ENCODE measurements around the gene ITGA5.

The ITGA5 gene

GRCh38 chr12:54419088-54419887 is at the start of gene ITGA5:
TSS of gene ITGA5 (minus strand) at chr12:54419266. CDS start at chr12:54419198, 68 bp downstream.
- peak; percentile 100 for DNase-seq

- DNase-seq: no peak
Observed at GRCh38 chr12:54465857-54466523, 46.9 kb upstream of the ITGA5 start.

DNA sequence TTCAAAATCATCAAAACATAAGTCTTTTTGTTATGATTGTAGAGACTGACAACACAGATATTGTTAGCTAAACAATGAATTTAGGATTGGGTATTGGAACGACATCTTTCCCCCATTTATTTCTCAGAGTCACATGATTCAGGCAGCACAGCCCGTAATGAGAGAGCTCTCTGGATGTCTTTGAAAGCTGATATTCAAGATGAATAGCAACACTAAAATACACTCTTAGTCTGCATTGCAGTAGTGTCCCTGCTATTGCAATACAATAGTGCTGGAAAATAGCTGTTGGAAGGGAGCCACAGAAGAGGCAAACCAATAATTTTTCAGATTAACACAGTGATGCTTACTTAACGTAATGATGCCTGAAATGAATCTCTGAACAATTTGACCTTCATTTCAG is 44.4 kb upstream of the ITGA5 start:
- DNase-seq: no peak

DNA sequence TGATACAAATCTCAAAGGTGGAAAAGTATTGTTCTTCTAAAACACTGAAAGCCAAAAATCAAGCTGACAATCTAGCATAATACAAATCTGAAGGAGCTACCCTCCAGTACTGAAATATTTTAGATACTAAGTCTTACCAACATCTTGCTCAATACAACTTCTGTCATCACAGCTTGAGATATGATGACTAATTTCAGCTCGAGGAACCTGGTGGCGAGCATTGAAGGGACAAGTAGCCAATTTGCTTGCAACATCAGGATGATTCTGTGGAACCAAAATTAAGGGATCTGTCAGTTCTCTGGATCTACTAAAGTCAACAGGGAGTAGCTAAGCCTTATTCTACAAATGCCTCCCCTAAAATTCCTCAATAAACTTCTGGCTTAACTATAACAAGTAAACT is 44.0 kb upstream of the ITGA5 start:
- DNase-seq: no peak

DNA sequence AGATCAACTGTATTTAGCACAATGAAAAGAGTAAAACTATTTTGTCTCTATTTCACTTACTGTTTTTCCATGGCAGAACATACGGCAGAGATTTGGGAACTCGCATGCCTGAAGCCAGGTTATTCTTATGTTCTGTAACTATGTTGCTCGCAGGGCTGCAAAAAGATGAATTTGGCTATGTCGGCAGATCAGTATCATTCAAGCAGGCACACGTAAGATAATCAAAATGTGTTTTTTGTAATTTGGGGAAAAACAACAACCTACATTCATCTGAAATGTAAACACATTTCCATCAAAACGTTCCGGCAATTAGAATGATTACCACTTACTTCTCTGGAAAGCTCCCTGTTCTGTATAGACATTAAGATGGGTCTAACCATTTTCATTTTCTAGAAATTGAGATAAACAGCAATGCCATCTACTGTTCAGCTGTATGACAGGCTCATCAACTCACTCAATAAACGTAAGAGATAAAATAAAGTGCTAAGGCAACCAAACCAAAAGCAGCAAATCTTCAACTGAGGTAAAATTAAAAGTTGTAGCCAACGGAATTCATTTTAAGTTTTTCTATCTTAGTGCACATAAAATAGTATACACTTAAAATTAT is 41.4 kb upstream of the ITGA5 start:
- DNase-seq: no peak

DNA sequence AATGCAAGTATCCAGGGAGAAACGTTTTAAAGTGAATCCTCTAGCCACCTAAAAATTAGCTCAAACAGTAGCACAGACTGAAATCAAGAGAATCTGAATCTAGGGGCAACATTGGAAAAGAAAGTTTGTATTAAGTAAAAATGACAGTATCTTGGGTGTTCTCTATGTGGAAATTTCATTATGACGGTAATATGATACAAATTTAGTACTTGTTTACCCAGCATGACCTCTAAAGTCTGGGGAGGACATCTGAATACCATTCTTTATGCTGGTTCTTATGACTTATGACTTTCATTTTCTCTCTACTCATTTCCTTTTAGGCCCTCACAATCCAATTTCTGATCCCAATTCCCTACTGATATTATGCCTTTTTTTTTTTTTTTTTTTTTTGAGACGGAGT is 40.3 kb upstream of the ITGA5 start:
- no peak for DNase-seq

GRCh38 chr12:54455760-54456469 is 36.8 kb upstream of the ITGA5 start:
- no peak for DNase-seq

GRCh38 chr12:54452628-54453027 is 33.6 kb upstream of the ITGA5 start:
- DNase-seq: no peak

DNA sequence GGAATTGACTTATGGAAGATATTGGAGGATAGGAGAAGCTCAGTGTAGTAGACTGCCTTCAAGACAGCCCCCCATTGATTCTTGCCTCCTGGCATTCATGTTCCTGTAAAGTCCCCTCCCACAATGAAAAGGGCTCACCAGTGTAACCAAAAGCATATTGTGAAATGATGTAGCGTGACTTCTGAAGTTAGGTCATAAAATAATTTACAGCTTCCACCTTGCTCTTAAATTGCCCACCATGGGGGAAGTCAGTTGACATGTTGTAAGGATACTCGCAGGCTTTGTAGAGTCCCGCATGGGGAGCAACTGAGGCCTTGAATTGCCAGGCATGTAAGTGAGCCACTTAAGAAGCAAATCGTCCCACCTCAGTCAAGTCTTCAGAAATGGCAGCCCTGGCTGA is 29.3 kb upstream of the ITGA5 start:
- DNase-seq: no peak

DNA sequence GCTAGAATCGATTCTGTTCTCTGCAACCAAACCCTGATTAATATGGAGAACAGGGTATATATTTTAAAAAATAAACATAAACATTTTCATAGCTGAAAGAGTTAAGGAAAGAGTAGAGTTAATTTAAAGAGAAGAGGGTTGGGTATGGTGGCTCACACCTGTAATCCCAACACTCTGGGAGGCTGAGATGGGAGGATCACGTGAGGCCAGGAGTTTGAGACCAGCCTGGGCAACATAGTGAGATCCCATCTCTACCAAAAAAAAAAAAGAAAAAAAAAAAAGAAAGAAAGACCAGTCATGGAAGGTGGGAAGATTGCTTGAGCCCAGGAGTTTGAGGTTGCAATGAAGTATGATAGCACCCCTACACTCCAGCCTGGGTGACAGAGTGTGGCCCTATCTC is 28.9 kb upstream of the ITGA5 start:
- no peak for DNase-seq

DNA sequence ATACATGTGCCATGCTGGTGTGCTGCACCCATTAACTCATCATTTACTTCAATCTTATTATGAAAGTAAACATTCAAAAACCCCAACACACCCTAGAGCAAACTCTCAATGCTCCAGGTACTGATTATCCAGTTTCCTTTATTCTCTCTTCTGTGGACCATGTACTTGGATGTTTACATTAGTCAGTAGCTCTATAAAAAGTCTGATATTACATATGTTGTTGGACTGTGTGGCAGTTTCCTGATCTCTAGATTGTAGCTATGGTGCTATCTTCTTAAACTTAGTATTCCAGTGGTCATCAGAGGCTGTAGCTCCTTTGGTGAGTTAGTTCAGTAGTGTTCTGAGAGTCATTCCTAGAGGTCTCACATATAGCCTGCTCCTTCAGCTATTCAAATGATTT is 25.1 kb upstream of the ITGA5 start:
- DNase-seq: no peak

GRCh38 chr12:54443446-54443845 is 24.4 kb upstream of the ITGA5 start:
- no peak for DNase-seq

- DNase-seq: no peak
Observed at GRCh38 chr12:54442961-54443360, 23.9 kb upstream of the ITGA5 start.

DNA sequence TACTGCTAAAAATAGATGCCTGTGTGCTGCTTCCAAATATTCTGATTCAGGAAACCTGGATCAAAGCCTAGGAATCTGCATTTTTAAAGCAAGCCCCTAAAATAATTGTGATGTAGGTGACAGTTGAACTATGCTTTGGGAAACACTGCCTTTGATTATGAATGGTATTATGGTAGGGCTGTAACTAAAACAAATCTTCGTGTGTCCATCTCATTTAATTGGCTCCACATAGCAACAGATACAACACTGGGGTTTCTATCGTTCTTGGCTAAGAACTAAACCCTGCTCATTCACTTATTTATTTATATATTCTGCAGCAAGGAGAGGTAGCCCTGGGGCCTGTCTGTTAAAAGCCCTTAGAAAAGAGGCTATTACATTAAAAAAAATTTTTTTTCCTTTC is 23.0 kb upstream of the ITGA5 start:
- DNase-seq: no peak

DNA sequence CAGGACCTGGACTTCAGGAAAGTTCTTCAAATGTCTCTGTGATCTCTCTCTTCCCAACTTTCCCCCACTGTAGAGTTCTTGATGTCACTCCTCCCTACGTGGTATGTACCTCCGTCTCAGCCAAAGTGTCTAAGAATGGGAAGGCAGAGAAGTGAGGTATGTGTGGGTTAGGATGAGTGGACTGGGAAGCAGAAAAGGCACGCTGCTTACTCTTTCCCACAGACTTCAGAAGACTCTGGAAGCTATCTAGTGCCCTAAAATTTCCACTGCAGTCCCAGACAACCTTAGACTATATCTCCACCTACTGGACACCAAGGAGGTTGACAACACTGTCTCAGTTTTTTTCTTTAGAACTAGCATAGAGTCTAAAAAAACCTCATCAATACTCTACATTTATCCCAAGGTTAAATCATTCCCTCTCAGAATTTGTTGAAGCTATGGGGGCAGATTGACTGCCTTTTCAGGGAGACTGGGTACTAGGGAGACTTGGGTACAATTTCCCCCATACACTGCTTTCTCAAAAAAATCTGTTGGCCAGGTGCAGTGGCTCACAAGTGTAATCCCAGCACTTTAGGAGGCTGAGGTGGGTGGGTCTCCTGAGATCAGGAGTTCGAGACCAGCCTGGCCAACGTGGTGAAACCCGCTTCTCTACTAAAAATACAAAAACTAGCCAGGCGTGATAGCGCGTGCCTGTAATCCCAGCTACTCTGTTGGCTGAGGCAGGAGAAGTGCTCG is 20.6 kb upstream of the ITGA5 start:
- no peak for DNase-seq

- no peak for DNase-seq
Observed at GRCh38 chr12:54439096-54439495, 20.0 kb upstream of the ITGA5 start.

DNA sequence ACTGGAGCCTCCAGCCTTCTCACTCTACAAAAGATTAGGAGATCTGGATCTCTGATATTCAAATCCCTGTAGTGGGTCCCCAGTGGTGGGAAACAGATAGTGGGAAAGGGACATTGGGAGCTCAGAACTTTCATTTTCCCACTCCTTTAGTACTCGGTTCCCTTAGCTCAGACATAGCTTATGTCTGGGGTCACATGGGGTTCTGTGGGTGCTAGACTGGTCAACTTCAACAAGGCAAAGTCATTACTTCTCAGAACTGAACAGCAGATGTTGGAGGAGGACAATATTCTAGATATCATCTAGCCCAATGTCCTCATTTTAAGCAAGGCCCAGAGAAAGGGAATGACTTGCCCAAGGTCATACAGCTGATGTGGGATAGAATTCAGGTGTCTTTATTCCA is 19.5 kb upstream of the ITGA5 start:
- DNase-seq: no peak

GRCh38 chr12:54437697-54438096 is 18.6 kb upstream of the ITGA5 start:
- DNase-seq: no peak

DNA sequence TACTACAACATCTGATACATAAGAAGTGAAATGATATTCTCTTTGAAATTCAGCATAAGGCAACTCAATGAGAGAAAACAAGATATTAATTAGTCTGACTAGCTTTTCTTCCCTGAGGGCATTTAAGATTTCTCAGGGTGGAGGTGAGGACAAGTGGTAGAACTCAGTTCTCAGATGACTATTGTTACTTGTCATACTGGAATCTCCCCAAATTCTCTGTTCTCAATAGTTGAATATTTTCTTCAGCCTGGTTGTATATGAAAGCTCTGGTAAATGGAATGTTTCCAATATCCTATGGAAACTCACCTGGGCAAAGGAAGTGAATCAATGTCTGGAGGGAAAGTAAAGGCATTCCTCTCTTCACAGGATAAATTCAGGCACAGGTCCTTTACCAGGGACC is 18.2 kb upstream of the ITGA5 start:
- DNase-seq: no peak

DNA sequence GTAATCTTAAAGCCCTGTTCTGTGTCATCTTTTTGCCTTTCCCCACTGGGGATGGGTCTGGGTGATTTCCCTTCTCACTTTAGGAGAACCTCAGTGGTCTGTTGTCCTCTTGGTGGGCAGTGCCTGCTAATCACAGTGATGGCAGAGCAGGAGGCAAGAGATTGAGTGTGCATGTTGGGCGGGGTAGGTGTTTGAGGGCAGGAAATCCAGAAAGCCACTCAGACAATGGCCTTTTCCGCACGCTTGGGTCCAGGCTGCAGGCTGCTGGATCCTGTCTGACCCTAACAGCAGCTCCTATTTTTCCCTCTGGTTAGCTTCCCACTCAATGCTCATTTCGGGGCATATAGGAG is 13.7 kb upstream of the ITGA5 start:
- DNase-seq: no peak

- no peak for DNase-seq
Observed at GRCh38 chr12:54431911-54432814, 13.1 kb upstream of the ITGA5 start.

Measured in T1000 (cell line).